Spinal cord (tissue), 10 donors: Measurements from ENCODE around the gene SEMA3F. TPM values are rescaled to one million over a fixed set of nuclear protein-coding genes. Genes with fewer than 3 reads are reported as not detected.

ENCODE experiments used
- DNase-seq, 6 donors: peaks; one replicate each; pipeline versions ENCODE4 v3.0.0 to v3.0.0-alpha.2; 2013 to 2015; ENCODE audit warnings: low spot score in 6 of 6, low read depth in 4 of 6
- H3K27ac ChIP-seq: one replicate; pipeline ENCODE4 v1.5.1; 2013; ENCODE audit warnings: low read depth, low read length, control low read depth
- H3K27me3 ChIP-seq: one replicate; pipeline ENCODE4 v1.6.1; 2013; ENCODE audit warnings: low read length; ENCODE audit not compliant: control insufficient read depth, insufficient read depth
- H3K36me3 ChIP-seq: one replicate; pipeline ENCODE4 v1.6.1; 2013; ENCODE audit warnings: low read length; ENCODE audit not compliant: control insufficient read depth, insufficient read depth
- H3K4me1 ChIP-seq: one replicate; pipeline ENCODE4 v1.6.1; 2013; ENCODE audit warnings: low read length; ENCODE audit not compliant: control insufficient read depth, insufficient read depth
- H3K4me3 ChIP-seq: one replicate; pipeline ENCODE4 v1.5.1; 2013; ENCODE audit warnings: low read depth, low read length, control low read depth
- H3K9me3 ChIP-seq: one replicate; pipeline ENCODE4 v1.6.1; 2013; ENCODE audit warnings: low read length; ENCODE audit not compliant: control insufficient read depth, insufficient read depth
- WGBS: methylation state at CpG from one replicate; pipeline ENCODE4 v1.1.5; 2013; ENCODE audit warnings: missing lambda C conversion rate; ENCODE audit not compliant: insufficient coverage; 5-methylcytosine and 5-hydroxymethylcytosine counted together
- polyA plus RNA-seq, 2 donors: library from polyadenylated mRNA; unstranded; fragments of 120-200 nt; gene quantifications; one replicate each; pipeline ENCODE4 v1.2.1, GENCODE V29; 2013; ENCODE audit not compliant: insufficient read length in 2 of 2
- small RNA-seq: library from RNA; depleted of rRNA; stranded (forward); fragments of <200 nt; gene quantifications from one replicate; pipeline ENCODE3, GENCODE V24; 2014; ENCODE audit warnings: low replicate concordance
- total RNA-seq, 2 donors: library from RNA; depleted of rRNA in 1 of 2; stranded (reverse); fragments of 120-200 nt in 1 of 2; fragments of >200 nt in 1 of 2; gene quantifications; one replicate each; pipeline versions ENCODE4 v1.2.3 to v1.2.4, GENCODE V29; 2013 to 2014
- donor health status: healthy.

The SEMA3F gene
- total and polyA plus RNA-seq, 4 donors: 9.1 to 21.8 (median 14.2) TPM

GRCh38 chr3:50233176-50233575 is 78.1 kb downstream of the SEMA3F start:
- 45% methylated on average over 4 of the region's 4 CpGs for WGBS
- H3K4me1 ChIP-seq: peaks cover 50% of the 10 kb centered on the region
- no peak overlapping the region for H3K27ac ChIP-seq
- H3K27me3 ChIP-seq: no peaks in the 10 kb centered on the region
- H3K4me3 ChIP-seq: no peak overlapping the region
- peak in 1 of 6 donors; percentile 45 for DNase-seq
- H3K36me3 ChIP-seq: peaks cover 16% of the 10 kb centered on the region
- H3K9me3 ChIP-seq: no peaks in the 10 kb centered on the region

GRCh38 chr3:50235716-50236483 is 80.8 kb downstream of the SEMA3F start, which contains the start of gene GNAI2:
TSS of gene GNAI2 (plus strand) at chr3:50236204. CDS start at chr3:50236336, 132 bp downstream.
- peak within 1 kb of the TSS; percentile 90 for H3K27ac ChIP-seq
- no peaks in the 10 kb centered on the region for H3K27me3 ChIP-seq
- no peaks in the 10 kb centered on the region for H3K9me3 ChIP-seq
- peaks cover 70% of the 10 kb centered on the region for H3K4me1 ChIP-seq
- under 1% methylated on average over 72 of the region's 75 CpGs for WGBS
- H3K36me3 ChIP-seq: peaks cover 28% of the 10 kb centered on the region
- H3K4me3 ChIP-seq: peak within 1 kb of the TSS; percentile 77
- peak; percentile 76 to 99 (median 96) for DNase-seq

GRCh38 chr3:50236484-50237132 is 81.5 kb downstream of the SEMA3F start:
- DNase-seq: no peak
- H3K9me3 ChIP-seq: no peaks in the 10 kb centered on the region
- H3K4me1 ChIP-seq: peaks cover 77% of the 10 kb centered on the region
- H3K4me3 ChIP-seq: peak overlapping the region; percentile 77
- H3K27me3 ChIP-seq: no peaks in the 10 kb centered on the region
- peaks cover 31% of the 10 kb centered on the region for H3K36me3 ChIP-seq
- H3K27ac ChIP-seq: peak overlapping the region; percentile 90
- WGBS: 0% methylated on average over 12 of the region's 13 CpGs

DNA sequence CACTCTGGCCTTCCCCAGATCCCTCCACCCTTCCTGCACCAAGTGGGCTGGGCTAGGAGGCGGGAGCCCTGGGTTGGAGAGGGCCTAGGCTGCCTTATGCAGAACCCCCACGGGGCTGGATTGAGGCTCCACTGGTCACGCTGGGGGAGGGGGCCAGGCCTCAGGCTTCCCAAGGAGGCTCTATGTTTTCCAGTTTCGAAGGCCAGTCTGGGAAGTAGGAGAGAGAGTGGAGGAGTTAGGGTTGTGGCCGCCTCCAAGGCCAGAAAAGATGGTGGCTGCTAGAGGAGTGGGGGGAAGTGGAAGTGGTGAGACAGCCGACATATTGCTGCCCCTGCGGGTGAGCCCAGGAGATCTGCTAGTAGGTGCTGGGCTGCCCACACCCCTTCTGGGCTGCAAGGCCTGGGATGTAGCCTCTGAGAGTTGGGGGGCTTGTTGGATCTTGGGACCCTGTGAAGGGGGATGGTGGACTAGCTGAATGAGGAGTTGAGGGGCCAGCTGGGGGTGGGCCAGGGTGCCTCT is 82.1 kb downstream of the SEMA3F start:
- Histone ChIP-seq H3K27ac (peak overlapping the region; percentile 90), H3K4me3 (peak overlapping the region; percentile 77), H3K27me3 (no peaks in the 10 kb centered on the region), H3K9me3 (no peaks in the 10 kb centered on the region), H3K36me3 (peaks cover 33% of the 10 kb centered on the region), H3K4me1 (peaks cover 83% of the 10 kb centered on the region)
- 0% methylated on average over 7 of the region's 7 CpGs for WGBS
- DNase-seq: peak in 2 of 6 donors; percentile 55 to 61

DNA sequence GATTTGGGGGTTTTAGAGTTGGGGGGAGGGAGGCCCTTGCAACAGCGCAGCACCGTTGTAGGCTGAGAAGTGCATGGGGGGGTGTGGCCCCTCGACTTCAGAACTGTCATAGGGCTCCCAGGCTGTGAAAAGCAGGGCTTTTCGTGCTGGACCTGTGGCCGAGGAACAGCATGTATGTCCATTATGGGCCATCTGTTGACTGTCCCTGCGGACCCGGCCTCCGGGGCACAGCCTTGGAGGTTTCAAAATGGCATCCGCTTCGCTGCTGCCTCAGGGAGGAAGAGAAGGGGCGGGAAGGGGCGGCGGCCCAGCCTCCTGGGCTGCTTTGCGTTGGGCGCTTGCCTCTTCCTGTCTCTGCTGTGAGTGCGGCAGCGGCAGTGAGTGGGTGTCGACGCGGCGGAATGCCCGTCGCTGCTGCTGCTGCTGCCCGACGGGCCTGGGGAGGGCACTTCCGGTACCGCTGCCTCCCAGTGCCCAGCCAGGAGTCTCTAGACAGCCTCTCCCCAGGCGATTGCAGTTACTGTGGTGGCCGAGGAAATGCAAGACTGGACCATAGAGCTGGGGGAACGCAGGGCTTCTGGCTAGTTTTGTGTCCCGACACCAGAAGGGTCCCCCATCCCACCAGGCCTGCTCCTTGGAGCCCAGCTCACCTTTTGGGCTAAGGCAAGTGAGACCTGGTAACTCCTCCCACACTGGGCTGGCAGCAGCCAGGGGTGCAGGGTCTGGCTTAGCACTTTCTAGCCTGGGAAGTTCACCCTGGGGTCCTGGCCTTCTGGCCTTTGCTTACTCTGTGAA is 82.8 kb downstream of the SEMA3F start:
- Histone ChIP-seq H3K27ac (peak overlapping the region; percentile 90), H3K4me1 (peaks cover 87% of the 10 kb centered on the region), H3K4me3 (peak overlapping the region; percentile 77), H3K9me3 (no peaks in the 10 kb centered on the region), H3K36me3 (peaks cover 39% of the 10 kb centered on the region), H3K27me3 (no peaks in the 10 kb centered on the region)
- peak in 2 of 6 donors; percentile 82 to 86 for DNase-seq
- 2% methylated on average over 31 of the region's 31 CpGs for WGBS

DNA sequence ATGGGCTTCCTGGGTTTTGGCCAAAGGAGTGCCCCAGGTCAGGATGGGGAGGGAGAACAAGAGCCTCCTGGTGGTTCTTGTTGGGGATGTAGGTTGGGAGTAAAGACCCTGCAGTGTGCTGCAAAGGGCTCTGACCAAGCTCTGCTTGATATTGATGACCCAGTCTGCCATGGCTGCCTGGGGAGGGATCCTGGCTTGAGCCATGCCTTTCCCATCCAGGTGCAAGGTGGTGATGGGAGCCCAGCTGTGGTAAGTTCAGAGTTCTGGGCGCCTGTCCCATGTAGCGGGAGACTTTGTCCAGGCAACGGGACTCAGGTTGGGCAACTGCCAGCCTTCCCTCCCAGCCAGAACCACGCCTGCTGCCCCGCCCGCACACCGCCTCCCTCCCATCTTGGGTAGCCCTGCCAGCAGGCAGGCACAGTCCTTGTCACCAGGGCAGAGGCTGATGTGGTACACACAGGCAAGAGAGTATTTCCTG is 83.5 kb downstream of the SEMA3F start:
- 68% methylated on average over 4 of the region's 7 CpGs for WGBS
- Histone ChIP-seq H3K27ac (peak overlapping the region; percentile 90), H3K27me3 (no peaks in the 10 kb centered on the region), H3K4me1 (peaks cover 87% of the 10 kb centered on the region), H3K4me3 (peak overlapping the region; percentile 77), H3K9me3 (no peaks in the 10 kb centered on the region), H3K36me3 (peaks cover 45% of the 10 kb centered on the region)
- DNase-seq: peak in 2 of 6 donors; percentile 66 to 71

Small RNA genes lying within 50 kb of the gene (small RNA-seq; reads per million reads assigned to genes)
- gene MIR566 (not detected), gene MIR5787 (not detected)

Other genes starting within 250 kb of the SEMA3F start
- 1 to 10 TPM; 8.0 to 9.7 TPM for gene MON1A, start 225.5 kb upstream of the SEMA3F start, total RNA-seq
- gene MON1A, start 225.5 kb upstream of the SEMA3F start, polyA plus RNA-seq: 10 to 100 TPM; 21.7 to 25.0 TPM
- gene RBM6, start 215.2 kb upstream of the SEMA3F start, total RNA-seq: 100 to 1,000 TPM in 1 of 2 donors, 10 to 100 TPM in 1; 70.1 to 115 TPM
- gene RBM6, start 215.2 kb upstream of the SEMA3F start, polyA plus RNA-seq: 100 to 1,000 TPM; 143 to 175 TPM
- gene RBM5, start 66.4 kb upstream of the SEMA3F start, total RNA-seq: 100 to 1,000 TPM; 223 to 291 TPM
- 100 to 1,000 TPM; 240 to 366 TPM for gene RBM5, start 66.4 kb upstream of the SEMA3F start, polyA plus RNA-seq
- not detected for gene GNAT1, start 36.3 kb downstream of the SEMA3F start, total RNA-seq
- gene GNAT1, start 36.3 kb downstream of the SEMA3F start, polyA plus RNA-seq: under 1 TPM; 0.29 to 0.72 TPM
- gene SLC38A3, start 49.9 kb downstream of the SEMA3F start, total RNA-seq: 10 to 100 TPM; 10.5 to 51.0 TPM
- gene SLC38A3, start 49.9 kb downstream of the SEMA3F start, polyA plus RNA-seq: 10 to 100 TPM; 59.6 to 71.5 TPM
- 100 to 1,000 TPM; 123 to 236 TPM for gene GNAI2, start 80.9 kb downstream of the SEMA3F start, total RNA-seq
- 100 to 1,000 TPM; 293 to 308 TPM for gene GNAI2, start 80.9 kb downstream of the SEMA3F start, polyA plus RNA-seq
- gene SEMA3B, start 113.8 kb downstream of the SEMA3F start, total RNA-seq: 100 to 1,000 TPM in 1 of 2 donors, 10 to 100 TPM in 1; 41.2 to 139 TPM
- gene SEMA3B, start 113.8 kb downstream of the SEMA3F start, polyA plus RNA-seq: 10 to 100 TPM; 19.1 to 87.4 TPM
- under 1 TPM in 1 of 2 donors, not detected in 1; 0.44 TPM for gene LSMEM2, start 123.8 kb downstream of the SEMA3F start, total RNA-seq
- 1 to 10 TPM in 1 of 2 donors, under 1 TPM in 1; 0.43 to 1.1 TPM for gene LSMEM2, start 123.8 kb downstream of the SEMA3F start, polyA plus RNA-seq
- 10 to 100 TPM; 15.0 to 40.3 TPM for gene IFRD2, start 137.1 kb downstream of the SEMA3F start, total RNA-seq
- gene IFRD2, start 137.1 kb downstream of the SEMA3F start, polyA plus RNA-seq: 10 to 100 TPM; 30.6 to 34.5 TPM
- gene HYAL3, start 144.1 kb downstream of the SEMA3F start, total RNA-seq: 1 to 10 TPM; 4.2 to 9.7 TPM
- gene HYAL3, start 144.1 kb downstream of the SEMA3F start, polyA plus RNA-seq: 10 to 100 TPM; 14.1 to 14.2 TPM
- gene NAA80, start 144.1 kb downstream of the SEMA3F start, total RNA-seq: 10 to 100 TPM in 1 of 2 donors, 1 to 10 TPM in 1; 4.6 to 12.8 TPM
- 10 to 100 TPM; 14.3 to 24.4 TPM for gene NAA80, start 144.1 kb downstream of the SEMA3F start, polyA plus RNA-seq
- gene HYAL1, start 148.2 kb downstream of the SEMA3F start, total RNA-seq: 1 to 10 TPM in 1 of 2 donors, under 1 TPM in 1; 0.69 to 3.2 TPM
- 1 to 10 TPM; 1.4 to 4.1 TPM for gene HYAL1, start 148.2 kb downstream of the SEMA3F start, polyA plus RNA-seq
- gene HYAL2, start 167.4 kb downstream of the SEMA3F start, total RNA-seq: 10 to 100 TPM; 30.0 to 92.3 TPM
- 10 to 100 TPM; 35.9 to 40.3 TPM for gene HYAL2, start 167.4 kb downstream of the SEMA3F start, polyA plus RNA-seq
- 10 to 100 TPM; 17.0 to 25.9 TPM for gene TUSC2, start 172.9 kb downstream of the SEMA3F start, total RNA-seq
- 10 to 100 TPM; 48.5 to 50.7 TPM for gene TUSC2, start 172.9 kb downstream of the SEMA3F start, polyA plus RNA-seq
- 10 to 100 TPM; 17.7 to 25.4 TPM for gene RASSF1, start 185.5 kb downstream of the SEMA3F start, total RNA-seq
- 10 to 100 TPM; 24.2 to 29.2 TPM for gene RASSF1, start 185.5 kb downstream of the SEMA3F start, polyA plus RNA-seq
- 10 to 100 TPM in 1 of 2 donors, 1 to 10 TPM in 1; 8.8 to 54.1 TPM for gene ZMYND10, start 190.4 kb downstream of the SEMA3F start, total RNA-seq
- 10 to 100 TPM; 28.6 to 40.9 TPM for gene ZMYND10, start 190.4 kb downstream of the SEMA3F start, polyA plus RNA-seq
- gene NPRL2, start 195.5 kb downstream of the SEMA3F start, total RNA-seq: 10 to 100 TPM; 22.6 to 33.2 TPM
- 10 to 100 TPM; 40.9 to 43.8 TPM for gene NPRL2, start 195.5 kb downstream of the SEMA3F start, polyA plus RNA-seq
- 10 to 100 TPM; 15.3 to 15.5 TPM for gene CYB561D2, start 195.5 kb downstream of the SEMA3F start, total RNA-seq
- gene CYB561D2, start 195.5 kb downstream of the SEMA3F start, polyA plus RNA-seq: 10 to 100 TPM; 14.8 to 16.1 TPM
- gene TMEM115, start 204.2 kb downstream of the SEMA3F start, total RNA-seq: 10 to 100 TPM; 21.6 to 49.6 TPM
- 10 to 100 TPM; 44.0 to 44.8 TPM for gene TMEM115, start 204.2 kb downstream of the SEMA3F start, polyA plus RNA-seq